WTC11 (cell line): ENCODE results near the gene IDUA.

Source experiments
- JUN ChIP-seq: sonication (generic); formaldehyde crosslinking; IDR thresholded peaks from 2 replicates; pipeline ENCODE4 v1.8.0; 2023; ENCODE audit warnings: mild to moderate bottlenecking, missing genetic modification reagents
- PRRX2 ChIP-seq: fragments of 250-450 bp; sonication (Bioruptor Pico); IDR thresholded peaks from 2 replicates; pipeline ENCODE4 v1.8.0; 2021; ENCODE audit warnings: mild to moderate bottlenecking
- SP1 ChIP-seq: sonication (generic); formaldehyde crosslinking; conservative IDR thresholded peaks from 2 replicates; pipeline ENCODE4 v1.8.1; 2022; ENCODE audit warnings: missing genetic modification reagents
- ZNF138 ChIP-seq: sonication (generic); formaldehyde crosslinking; conservative IDR thresholded peaks from 2 replicates; pipeline ENCODE4 v1.8.1; 2022; ENCODE audit warnings: mild to moderate bottlenecking, moderate library complexity, missing genetic modification reagents
- TF ChIP-seq, protein P1 (sequence below): sonication (generic); formaldehyde crosslinking; IDR thresholded peaks from 2 replicates; pipeline ENCODE4 v1.8.0; 2022; ENCODE audit warnings: mild to moderate bottlenecking, missing genetic modification reagents
- TF ChIP-seq, protein P2 (sequence below): sonication (generic); formaldehyde crosslinking; IDR thresholded peaks from 2 replicates; pipeline ENCODE4 v1.8.1; 2023; ENCODE audit warnings: mild to moderate bottlenecking, missing genetic modification reagents, borderline replicate concordance
- TF ChIP-seq, protein P3 (sequence below): sonication (generic); formaldehyde crosslinking; IDR thresholded peaks from 2 replicates; pipeline ENCODE4 v1.8.0; 2022; ENCODE audit warnings: mild to moderate bottlenecking, missing genetic modification reagents
- TF ChIP-seq, protein P4 (sequence below): sonication (generic); formaldehyde crosslinking; IDR thresholded peaks from 2 replicates; pipeline ENCODE4 v1.8.1; 2023; ENCODE audit warnings: mild to moderate bottlenecking, missing genetic modification reagents
- TF ChIP-seq, protein P5 (sequence below): fragments of 200-600 bp; IDR thresholded peaks from 2 replicates; pipeline ENCODE4 v1.8.0; 2022; ENCODE audit warnings: antibody characterized with exemption
- TF ChIP-seq, protein P6 (sequence below): fragments of 250-450 bp; sonication (Bioruptor Pico); IDR thresholded peaks from 2 replicates; pipeline ENCODE4 v2.1.2; 2022; ENCODE audit warnings: mild to moderate bottlenecking, moderate library complexity
- TF ChIP-seq, protein P7 (sequence below): sonication (generic); formaldehyde crosslinking; IDR thresholded peaks from 2 replicates; pipeline ENCODE4 v1.8.1; 2023; ENCODE audit warnings: mild to moderate bottlenecking, missing genetic modification reagents, moderate library complexity

DNA sequence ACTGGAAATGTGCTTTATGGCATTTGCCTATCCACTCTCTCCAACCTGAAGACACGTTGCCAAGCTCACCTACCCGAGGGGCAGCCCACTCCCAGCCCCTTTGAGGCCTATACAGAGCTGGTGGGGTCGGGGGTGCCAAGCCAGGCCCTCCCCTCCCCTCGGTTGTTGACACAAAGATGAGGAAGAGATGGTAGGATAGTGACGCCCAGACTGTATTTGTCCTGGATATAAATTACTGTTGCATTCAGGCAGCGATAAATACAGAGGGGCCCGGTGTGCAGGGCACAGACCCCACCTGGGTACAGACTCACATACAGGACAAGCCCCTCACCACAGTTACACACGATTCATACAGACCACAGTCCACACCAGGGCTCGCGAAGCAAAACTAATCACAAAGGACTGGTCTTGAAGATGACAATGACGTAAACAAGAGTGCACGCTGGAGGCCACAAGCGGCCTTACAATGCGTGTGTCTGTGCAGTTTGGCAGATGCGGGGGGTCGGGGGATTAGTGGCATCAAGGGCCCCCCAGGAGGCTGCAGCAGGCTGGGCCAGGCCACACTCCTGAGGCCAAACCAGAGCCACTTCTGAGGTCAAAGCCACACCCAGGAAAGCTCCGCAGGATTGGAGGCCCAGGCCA, 28.0 kb upstream of the IDUA start:
- TF ChIP-seq, protein P1, sequence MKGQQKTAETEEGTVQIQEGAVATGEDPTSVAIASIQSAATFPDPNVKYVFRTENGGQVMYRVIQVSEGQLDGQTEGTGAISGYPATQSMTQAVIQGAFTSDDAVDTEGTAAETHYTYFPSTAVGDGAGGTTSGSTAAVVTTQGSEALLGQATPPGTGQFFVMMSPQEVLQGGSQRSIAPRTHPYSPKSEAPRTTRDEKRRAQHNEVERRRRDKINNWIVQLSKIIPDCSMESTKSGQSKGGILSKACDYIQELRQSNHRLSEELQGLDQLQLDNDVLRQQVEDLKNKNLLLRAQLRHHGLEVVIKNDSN (CRISPR knock-in tag): no peak
- TF ChIP-seq ZNF138 (no peak), SP1 (no peak), PRRX2 (CRISPR knock-in tag) (no peak), JUN (CRISPR knock-in tag) (no peak)
- TF ChIP-seq, protein P2, sequence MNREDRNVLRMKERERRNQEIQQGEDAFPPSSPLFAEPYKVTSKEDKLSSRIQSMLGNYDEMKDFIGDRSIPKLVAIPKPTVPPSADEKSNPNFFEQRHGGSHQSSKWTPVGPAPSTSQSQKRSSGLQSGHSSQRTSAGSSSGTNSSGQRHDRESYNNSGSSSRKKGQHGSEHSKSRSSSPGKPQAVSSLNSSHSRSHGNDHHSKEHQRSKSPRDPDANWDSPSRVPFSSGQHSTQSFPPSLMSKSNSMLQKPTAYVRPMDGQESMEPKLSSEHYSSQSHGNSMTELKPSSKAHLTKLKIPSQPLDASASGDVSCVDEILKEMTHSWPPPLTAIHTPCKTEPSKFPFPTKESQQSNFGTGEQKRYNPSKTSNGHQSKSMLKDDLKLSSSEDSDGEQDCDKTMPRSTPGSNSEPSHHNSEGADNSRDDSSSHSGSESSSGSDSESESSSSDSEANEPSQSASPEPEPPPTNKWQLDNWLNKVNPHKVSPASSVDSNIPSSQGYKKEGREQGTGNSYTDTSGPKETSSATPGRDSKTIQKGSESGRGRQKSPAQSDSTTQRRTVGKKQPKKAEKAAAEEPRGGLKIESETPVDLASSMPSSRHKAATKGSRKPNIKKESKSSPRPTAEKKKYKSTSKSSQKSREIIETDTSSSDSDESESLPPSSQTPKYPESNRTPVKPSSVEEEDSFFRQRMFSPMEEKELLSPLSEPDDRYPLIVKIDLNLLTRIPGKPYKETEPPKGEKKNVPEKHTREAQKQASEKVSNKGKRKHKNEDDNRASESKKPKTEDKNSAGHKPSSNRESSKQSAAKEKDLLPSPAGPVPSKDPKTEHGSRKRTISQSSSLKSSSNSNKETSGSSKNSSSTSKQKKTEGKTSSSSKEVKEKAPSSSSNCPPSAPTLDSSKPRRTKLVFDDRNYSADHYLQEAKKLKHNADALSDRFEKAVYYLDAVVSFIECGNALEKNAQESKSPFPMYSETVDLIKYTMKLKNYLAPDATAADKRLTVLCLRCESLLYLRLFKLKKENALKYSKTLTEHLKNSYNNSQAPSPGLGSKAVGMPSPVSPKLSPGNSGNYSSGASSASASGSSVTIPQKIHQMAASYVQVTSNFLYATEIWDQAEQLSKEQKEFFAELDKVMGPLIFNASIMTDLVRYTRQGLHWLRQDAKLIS (CRISPR knock-in tag): no peak
- TF ChIP-seq, protein P3, sequence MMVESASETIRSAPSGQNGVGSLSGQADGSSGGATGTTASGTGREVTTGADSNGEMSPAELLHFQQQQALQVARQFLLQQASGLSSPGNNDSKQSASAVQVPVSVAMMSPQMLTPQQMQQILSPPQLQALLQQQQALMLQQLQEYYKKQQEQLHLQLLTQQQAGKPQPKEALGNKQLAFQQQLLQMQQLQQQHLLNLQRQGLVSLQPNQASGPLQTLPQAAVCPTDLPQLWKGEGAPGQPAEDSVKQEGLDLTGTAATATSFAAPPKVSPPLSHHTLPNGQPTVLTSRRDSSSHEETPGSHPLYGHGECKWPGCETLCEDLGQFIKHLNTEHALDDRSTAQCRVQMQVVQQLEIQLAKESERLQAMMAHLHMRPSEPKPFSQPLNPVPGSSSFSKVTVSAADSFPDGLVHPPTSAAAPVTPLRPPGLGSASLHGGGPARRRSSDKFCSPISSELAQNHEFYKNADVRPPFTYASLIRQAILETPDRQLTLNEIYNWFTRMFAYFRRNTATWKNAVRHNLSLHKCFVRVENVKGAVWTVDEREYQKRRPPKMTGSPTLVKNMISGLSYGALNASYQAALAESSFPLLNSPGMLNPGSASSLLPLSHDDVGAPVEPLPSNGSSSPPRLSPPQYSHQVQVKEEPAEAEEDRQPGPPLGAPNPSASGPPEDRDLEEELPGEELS (CRISPR knock-in tag): no peak
- TF ChIP-seq, protein P4, sequence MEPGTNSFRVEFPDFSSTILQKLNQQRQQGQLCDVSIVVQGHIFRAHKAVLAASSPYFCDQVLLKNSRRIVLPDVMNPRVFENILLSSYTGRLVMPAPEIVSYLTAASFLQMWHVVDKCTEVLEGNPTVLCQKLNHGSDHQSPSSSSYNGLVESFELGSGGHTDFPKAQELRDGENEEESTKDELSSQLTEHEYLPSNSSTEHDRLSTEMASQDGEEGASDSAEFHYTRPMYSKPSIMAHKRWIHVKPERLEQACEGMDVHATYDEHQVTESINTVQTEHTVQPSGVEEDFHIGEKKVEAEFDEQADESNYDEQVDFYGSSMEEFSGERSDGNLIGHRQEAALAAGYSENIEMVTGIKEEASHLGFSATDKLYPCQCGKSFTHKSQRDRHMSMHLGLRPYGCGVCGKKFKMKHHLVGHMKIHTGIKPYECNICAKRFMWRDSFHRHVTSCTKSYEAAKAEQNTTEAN (CRISPR knock-in tag): no peak
- TF ChIP-seq, protein P5, sequence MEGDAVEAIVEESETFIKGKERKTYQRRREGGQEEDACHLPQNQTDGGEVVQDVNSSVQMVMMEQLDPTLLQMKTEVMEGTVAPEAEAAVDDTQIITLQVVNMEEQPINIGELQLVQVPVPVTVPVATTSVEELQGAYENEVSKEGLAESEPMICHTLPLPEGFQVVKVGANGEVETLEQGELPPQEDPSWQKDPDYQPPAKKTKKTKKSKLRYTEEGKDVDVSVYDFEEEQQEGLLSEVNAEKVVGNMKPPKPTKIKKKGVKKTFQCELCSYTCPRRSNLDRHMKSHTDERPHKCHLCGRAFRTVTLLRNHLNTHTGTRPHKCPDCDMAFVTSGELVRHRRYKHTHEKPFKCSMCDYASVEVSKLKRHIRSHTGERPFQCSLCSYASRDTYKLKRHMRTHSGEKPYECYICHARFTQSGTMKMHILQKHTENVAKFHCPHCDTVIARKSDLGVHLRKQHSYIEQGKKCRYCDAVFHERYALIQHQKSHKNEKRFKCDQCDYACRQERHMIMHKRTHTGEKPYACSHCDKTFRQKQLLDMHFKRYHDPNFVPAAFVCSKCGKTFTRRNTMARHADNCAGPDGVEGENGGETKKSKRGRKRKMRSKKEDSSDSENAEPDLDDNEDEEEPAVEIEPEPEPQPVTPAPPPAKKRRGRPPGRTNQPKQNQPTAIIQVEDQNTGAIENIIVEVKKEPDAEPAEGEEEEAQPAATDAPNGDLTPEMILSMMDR: no peak
- TF ChIP-seq, protein P6, sequence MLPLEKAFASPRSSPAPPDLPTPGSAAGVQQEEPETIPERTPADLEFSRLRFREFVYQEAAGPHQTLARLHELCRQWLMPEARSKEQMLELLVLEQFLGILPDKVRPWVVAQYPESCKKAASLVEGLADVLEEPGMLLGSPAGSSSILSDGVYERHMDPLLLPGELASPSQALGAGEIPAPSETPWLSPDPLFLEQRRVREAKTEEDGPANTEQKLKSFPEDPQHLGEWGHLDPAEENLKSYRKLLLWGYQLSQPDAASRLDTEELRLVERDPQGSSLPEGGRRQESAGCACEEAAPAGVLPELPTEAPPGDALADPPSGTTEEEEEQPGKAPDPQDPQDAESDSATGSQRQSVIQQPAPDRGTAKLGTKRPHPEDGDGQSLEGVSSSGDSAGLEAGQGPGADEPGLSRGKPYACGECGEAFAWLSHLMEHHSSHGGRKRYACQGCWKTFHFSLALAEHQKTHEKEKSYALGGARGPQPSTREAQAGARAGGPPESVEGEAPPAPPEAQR (CRISPR knock-in tag): no peak
- TF ChIP-seq, protein P7, sequence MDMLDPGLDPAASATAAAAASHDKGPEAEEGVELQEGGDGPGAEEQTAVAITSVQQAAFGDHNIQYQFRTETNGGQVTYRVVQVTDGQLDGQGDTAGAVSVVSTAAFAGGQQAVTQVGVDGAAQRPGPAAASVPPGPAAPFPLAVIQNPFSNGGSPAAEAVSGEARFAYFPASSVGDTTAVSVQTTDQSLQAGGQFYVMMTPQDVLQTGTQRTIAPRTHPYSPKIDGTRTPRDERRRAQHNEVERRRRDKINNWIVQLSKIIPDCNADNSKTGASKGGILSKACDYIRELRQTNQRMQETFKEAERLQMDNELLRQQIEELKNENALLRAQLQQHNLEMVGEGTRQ: no peak
